Activated B cell treated with CpG ODN at 0.5 μM for 24 hours (primary cell): ENCODE data around the gene TRMT10B. TPM values are rescaled to one million over a fixed set of nuclear protein-coding genes. Genes with fewer than 3 reads are reported as not detected.

ENCODE experiments used
- ATAC-seq: fragments of 200-7000 bp; cut with Tn5 transposase; one replicate; pipeline ENCODE4 v1.10.0; 2021; ENCODE audit warnings: low read depth, mild to moderate bottlenecking, moderate library complexity
- CTCF ChIA-PET: fragments of 350-600 bp; sonication (Branson Sonifier 250); formaldehyde crosslinking; loops from one replicate; lab custom pipeline; 2021; ENCODE audit warnings: antibody characterized with exemption; lab: Charles Lee
- POLR2A ChIA-PET: fragments of 350-600 bp; sonication (Branson Sonifier 250); formaldehyde crosslinking; loops from one replicate; lab custom pipeline; 2021; ENCODE audit warnings: antibody characterized with exemption; lab: Charles Lee
- DNase-seq: peaks from one replicate; pipeline ENCODE4 v3.0.0; 2022
- H3K27ac Mint-ChIP-seq: one replicate; pipeline ENCODE4 v1.8.0; 2020; ENCODE audit warnings: mixed read lengths
- H3K27me3 Mint-ChIP-seq: one replicate; pipeline ENCODE4 v1.8.0; 2021; ENCODE audit warnings: mixed read lengths
- H3K36me3 Mint-ChIP-seq: one replicate; pipeline ENCODE4 v1.8.0; 2021; ENCODE audit warnings: low read depth, mixed read lengths
- H3K4me1 Mint-ChIP-seq: one replicate; pipeline ENCODE4 v1.8.0; 2021; ENCODE audit warnings: mixed read lengths
- H3K4me3 Mint-ChIP-seq: one replicate; pipeline ENCODE4 v1.8.0; 2020; ENCODE audit warnings: mild to moderate bottlenecking, mixed read lengths
- H3K9me3 Mint-ChIP-seq: one replicate; pipeline ENCODE4 v1.8.0; 2020; ENCODE audit warnings: mixed read lengths
- CTCF ChIP-seq: fragments of 200-600 bp; IDR thresholded peaks from one replicate; pipeline ENCODE4 v1.8.0; 2022; ENCODE audit warnings: antibody characterized with exemption, mild to moderate bottlenecking
- intact Hi-C: fragments of 100-400 bp; cut with micrococcal nuclease; formaldehyde crosslinking; loops from one replicate; pipeline ENCODE4 v1.15.1; 2024
- total RNA-seq: library from RNA; stranded (reverse); gene quantifications from 2 replicates; pipeline ENCODE4 v1.2.3, GENCODE V29; 2022

The TRMT10B gene
- total RNA-seq, 1 donor from 2014 or later: 15.0 TPM

- intact Hi-C loops: no loop called here
- POLR2A ChIA-PET: no interaction called here
- Mint-ChIP-seq H3K36me3 (no peaks in the 10 kb centered on the region), H3K27me3 (peaks cover 2% of the 10 kb centered on the region), H3K4me1 (no peaks in the 10 kb centered on the region), H3K27ac (no peak overlapping the region), H3K4me3 (no peak overlapping the region), H3K9me3 (no peaks in the 10 kb centered on the region)
- ATAC-seq (no peak), DNase-seq (no peak)
- CTCF ChIA-PET: no interaction called here
- no peak for TF ChIP-seq CTCF
Observed at GRCh38 chr9:37715260-37715659, 38.3 kb upstream of the TRMT10B start.

- no peaks in the 10 kb centered on the region for H3K4me1 Mint-ChIP-seq
- DNase-seq (no peak), ATAC-seq (no peak)
- H3K4me3 Mint-ChIP-seq: no peak overlapping the region
- peaks cover 2% of the 10 kb centered on the region for H3K27me3 Mint-ChIP-seq
- H3K27ac Mint-ChIP-seq: no peak overlapping the region
- no peak for TF ChIP-seq CTCF
- ChIA-PET POLR2A (no interaction called here), CTCF (no interaction called here)
- intact Hi-C loops: no loop called here
- no peaks in the 10 kb centered on the region for H3K9me3 Mint-ChIP-seq
- no peaks in the 10 kb centered on the region for H3K36me3 Mint-ChIP-seq
Observed at GRCh38 chr9:37715991-37716505, 37.6 kb upstream of the TRMT10B start.

GRCh38 chr9:37719526-37719925 lies 34.1 kb upstream of the TRMT10B start:
- intact Hi-C loops: no loop called here
- H3K36me3 Mint-ChIP-seq: no peaks in the 10 kb centered on the region
- H3K27ac Mint-ChIP-seq: no peak overlapping the region
- H3K9me3 Mint-ChIP-seq: no peaks in the 10 kb centered on the region
- ChIA-PET CTCF (no interaction called here), POLR2A (no interaction called here)
- H3K4me3 Mint-ChIP-seq: no peak overlapping the region
- no peaks in the 10 kb centered on the region for H3K4me1 Mint-ChIP-seq
- no peaks in the 10 kb centered on the region for H3K27me3 Mint-ChIP-seq
- DNase-seq: no peak
- TF ChIP-seq CTCF: no peak
- ATAC-seq: no peak

GRCh38 chr9:37727013-37727412 lies 26.6 kb upstream of the TRMT10B start:
- no peaks in the 10 kb centered on the region for H3K9me3 Mint-ChIP-seq
- no peaks in the 10 kb centered on the region for H3K36me3 Mint-ChIP-seq
- peaks cover 5% of the 10 kb centered on the region for H3K27me3 Mint-ChIP-seq
- intact Hi-C loops: no loop called here
- H3K4me3 Mint-ChIP-seq: no peak overlapping the region
- ChIA-PET POLR2A (no interaction called here), CTCF (interaction anchor here (0.6 kb wide), 1 partner anchor 21 kb away, joined by 3 read pairs; no protein-coding TSS in a partner anchor)
- no peaks in the 10 kb centered on the region for H3K4me1 Mint-ChIP-seq
- ATAC-seq: no peak
- H3K27ac Mint-ChIP-seq: no peak overlapping the region
- DNase-seq: no peak
- TF ChIP-seq CTCF: no peak

- Mint-ChIP-seq H3K9me3 (no peaks in the 10 kb centered on the region), H3K4me3 (no peak overlapping the region), H3K27me3 (peaks cover 5% of the 10 kb centered on the region), H3K27ac (no peak overlapping the region), H3K4me1 (no peaks in the 10 kb centered on the region), H3K36me3 (no peaks in the 10 kb centered on the region)
- ChIA-PET CTCF (no interaction called here), POLR2A (interaction anchor here (0.7 kb wide), 1 partner anchor 17 kb away, joined by 4 read pairs; no protein-coding TSS in a partner anchor)
- intact Hi-C loops: no loop called here
- no peak for ATAC-seq
- DNase-seq: no peak
- no peak for TF ChIP-seq CTCF
Observed at GRCh38 chr9:37729499-37729898, 24.1 kb upstream of the TRMT10B start.
